ENCODE measurements around the gene PAEP.

Gene PAEP

DNA sequence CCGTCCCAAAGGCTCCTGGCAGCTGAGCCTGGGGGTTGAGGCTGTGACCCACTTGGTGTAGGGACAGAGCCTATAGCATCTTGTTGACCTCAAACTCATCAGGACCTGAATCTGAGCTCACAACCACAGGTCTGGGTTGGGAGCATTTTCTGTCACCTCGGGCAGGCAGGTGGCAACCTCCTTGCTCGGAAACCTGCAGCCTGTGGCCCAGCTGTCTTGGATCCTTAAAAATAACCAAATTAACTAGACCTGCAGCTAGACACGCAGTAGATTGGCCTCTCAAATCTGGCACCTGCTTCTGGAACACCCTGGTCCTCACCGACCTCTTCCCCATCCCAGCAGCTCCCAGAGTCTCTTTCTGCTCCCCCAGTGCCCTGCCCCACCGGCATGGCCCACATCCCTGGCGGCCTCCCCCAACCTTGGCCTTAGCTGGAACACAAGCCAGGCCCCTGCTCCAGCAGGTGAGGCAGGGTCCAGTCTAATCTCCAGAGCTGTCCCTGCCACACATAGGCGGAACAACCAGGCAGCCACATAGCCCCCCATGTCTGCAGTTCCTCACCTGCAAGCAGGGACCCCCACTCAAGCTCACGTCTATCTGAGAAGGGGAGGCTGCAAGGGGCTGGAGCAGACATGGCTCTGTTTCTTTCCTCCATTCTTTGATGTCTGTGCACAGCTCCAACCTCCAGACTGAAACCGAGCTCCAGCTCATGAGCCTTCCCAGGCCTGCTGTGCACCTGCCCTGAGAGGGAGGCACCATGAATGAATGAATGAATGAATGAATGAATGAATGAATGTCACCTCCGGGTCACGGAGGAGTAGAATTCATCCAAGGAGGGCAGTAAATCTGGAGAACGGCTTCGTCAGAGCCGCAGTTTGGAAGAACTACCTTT lies 28.3 kb downstream of the PAEP start:
- no peak for FAIRE-seq
- no peak for DNase-seq (ENCODE audit: extremely low spot score, insufficient read length, low read depth)

DNA sequence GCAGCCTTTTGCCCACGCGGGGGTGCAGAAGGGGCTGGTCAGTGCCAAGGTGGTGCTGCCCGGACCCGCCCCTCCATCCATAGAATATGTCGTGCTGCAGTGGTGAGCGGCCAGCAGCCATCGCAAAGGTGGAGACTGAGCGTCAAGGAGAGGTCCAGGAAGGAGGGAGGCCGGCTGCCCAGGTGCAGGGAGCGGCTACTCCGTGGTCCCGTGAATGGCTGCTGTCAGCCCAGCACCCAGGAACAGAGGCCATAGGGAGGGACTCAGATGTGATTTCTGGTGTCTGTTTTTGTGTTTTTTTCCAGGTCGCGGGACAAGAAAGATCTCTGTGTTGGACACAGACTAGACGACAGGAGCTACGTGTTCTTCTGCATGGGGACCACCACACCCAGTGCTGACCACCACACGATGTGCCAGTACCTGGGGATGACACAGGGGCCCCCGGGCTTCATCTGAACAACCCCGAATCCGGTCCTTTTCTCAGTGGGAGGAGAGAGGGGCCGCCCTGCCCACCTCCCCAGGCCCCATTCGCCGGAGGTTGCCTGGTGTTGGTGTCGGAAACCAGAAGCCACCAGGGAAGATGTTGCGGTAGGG lies 29.0 kb downstream of the PAEP start:
- FAIRE-seq (no peak), DNase-seq (ENCODE audit: extremely low spot score, insufficient read length, low read depth) (no peak)

DNA sequence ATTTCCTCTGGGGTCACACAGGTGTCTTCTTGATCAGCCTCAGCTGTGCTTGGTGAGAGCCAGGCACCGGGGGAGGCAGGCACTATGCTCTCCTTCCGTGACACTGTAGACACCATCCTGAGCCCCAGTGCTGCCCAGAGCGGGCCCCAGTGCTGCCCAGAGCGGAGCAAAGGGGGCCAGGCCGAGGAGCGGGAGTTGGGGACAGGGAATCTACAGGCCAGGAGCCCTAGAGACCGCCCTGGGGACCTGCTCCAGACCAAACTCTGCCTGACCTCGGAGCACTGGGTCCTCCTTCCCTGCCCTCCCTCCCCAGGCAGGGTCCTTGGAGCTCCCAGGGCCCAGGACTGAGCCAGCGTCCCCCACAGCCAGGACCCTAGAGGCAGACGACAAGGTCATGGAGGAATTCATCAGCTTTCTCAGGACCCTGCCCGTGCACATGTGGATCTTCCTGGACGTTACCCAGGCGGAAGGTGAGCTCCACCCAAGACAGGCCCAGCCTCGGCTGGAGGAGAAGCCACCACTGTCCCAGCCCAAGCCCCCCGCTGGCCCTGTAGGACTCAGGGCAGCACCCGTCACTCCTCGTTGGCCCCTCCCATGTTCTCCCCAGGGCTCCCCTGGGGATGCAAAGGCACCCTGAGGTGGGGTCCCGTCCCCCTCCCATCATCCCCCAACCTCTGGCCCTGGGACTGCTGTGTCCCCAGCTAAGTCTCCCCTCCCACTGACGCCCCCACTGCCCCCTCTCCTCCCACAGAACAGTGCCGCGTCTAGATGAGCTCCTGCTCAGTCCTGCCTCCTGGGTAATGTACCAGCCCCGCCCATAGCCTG lies 30.2 kb downstream of the PAEP start:
- FAIRE-seq, result no peak

DNA sequence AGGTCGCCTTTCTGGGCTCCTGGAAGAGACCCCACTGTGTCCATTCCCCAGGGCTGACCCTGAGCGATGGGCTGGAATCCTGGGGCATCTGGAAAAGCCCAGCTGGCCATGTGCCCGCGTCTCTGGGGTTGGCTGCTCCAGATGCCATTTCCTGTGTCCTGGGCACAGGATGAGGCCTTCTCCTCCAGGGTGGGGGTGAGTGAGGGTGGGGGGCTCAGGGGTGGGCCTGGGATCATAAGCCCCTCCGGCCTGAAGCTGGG lies 30.7 kb downstream of the PAEP start:
- FAIRE-seq, result no peak
- no peak for DNase-seq (ENCODE audit: extremely low spot score, insufficient read length, low read depth)

More for the DNA sequence above, 30.2 kb downstream of the PAEP start:
- no peak for DNase-seq (ENCODE audit: extremely low spot score, insufficient read length, low read depth)

DNA sequence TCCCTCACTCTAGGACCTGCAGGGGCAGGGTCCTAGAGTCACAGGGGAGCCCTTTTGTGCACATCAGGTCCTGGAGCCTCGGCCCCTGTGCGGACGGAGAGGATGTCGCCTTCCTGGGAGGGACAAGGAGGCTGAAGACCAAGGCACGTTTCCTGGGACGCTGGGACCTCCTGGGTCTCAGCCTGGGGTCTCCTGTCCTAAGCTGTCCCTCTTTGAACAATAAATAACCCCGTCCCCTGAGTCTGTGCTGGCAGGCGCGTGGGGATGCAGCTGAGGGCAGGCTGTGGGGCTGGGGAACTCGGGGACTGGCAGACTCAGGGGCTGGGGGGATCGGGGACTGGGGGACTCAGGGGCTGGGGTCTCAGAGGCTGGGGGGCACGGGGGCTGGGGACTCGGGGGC lies 31.1 kb downstream of the PAEP start:
- FAIRE-seq (no peak), DNase-seq (ENCODE audit: extremely low spot score, insufficient read length, low read depth) (no peak)

DNA sequence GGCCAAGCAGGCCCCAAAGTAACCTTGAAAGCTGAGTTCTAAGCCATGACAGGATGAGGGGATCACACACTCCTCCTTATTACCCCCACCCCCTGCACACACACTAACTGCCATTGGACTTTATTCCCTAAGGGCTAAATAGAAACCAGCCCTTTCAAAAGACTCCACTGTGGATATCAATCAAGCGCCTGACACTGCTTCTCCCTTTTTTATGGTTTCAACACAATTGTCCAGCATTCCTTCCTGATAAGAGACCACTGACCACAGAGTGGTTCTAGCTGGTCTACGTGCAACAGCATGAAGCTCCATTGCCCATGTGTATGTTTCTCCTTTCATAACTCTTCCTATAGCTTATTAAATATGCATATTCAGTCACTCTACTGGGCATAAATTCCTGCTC lies 34.7 kb downstream of the PAEP start:
- DNase-seq (ENCODE audit: extremely low spot score, insufficient read length, low read depth) (no peak), FAIRE-seq (no peak)

DNA sequence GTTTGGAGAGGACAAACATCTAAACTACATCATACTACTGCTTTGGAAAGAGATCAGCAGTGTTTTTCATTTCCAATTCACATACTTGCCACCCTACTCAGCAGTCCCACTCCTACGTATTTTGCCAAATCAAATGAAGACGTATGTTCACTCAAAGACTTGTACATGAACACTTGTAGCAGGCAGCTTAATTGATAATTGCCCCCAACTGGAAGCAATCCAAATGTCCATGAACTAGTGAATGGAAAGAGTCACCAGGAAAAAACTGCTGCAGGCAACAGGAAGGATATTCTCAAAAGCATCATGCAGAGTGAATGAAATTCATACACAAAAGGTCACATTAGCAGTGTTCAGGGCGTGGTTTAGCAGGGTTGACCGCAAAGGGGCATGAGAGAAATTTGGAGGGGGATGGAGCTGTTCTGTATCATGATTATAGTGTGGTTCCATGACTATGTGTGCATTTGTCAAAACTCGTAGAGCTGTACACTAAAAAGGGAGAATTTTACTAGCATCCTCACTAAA lies 38.8 kb downstream of the PAEP start:
- DNase-seq (ENCODE audit: extremely low spot score, insufficient read length, low read depth) (no peak), FAIRE-seq (no peak)

DNA sequence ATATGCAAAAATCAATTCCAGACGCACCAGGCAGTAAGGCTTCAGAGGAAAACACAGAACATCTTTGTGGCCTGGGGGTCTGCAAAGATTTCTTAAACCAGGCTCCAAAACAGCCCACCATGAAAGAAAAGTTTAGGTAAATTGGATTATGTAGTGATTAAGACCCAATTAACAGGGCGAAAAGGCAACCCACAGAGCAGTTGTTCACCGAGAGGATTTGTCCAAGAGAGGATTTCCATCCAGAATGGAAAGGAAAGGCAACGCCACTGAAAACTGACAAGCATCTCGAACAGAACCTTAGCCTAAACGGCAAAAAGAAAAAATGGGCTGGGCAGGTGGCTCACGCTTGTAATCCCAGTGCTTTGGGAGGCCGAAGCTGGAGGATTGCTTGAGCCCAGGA lies 40.4 kb downstream of the PAEP start:
- FAIRE-seq (no peak), DNase-seq (ENCODE audit: extremely low spot score, insufficient read length, low read depth) (no peak)

DNA sequence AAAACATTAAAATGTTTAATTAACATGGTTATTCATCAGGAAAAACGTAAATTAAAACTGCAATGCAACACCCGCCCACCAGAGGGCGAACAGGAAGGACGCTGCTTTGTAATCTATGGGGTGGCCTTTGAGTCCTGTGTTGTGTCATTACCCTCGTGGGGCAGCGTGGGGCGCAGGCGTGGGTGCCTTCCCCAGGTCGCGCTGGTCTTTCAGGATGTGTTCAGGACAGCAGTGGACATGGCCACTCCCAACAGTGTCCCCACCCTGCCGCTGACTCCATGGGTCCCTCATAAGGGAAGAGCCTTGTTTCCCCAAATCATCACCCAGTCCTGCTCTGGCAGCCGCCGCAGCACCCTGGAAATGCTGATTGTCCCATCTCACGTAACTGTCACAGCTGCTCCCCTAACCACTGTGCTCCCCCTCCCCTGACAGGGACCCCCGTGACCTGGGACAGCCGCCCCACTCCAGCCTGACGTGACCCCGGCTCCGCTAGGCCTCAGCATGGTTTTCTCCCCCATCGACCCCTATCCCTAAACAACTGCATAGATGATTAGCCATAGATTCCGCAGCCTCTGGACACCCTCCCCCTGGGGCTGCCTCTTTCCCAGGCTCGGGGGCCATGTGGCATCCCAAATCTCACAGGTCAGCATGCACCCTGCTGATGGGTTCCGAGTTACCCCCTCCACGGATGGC lies 41.4 kb downstream of the PAEP start:
- FAIRE-seq (peak; percentile 87), DNase-seq (ENCODE audit: extremely low spot score, insufficient read length, low read depth) (peak; percentile 42)

DNA sequence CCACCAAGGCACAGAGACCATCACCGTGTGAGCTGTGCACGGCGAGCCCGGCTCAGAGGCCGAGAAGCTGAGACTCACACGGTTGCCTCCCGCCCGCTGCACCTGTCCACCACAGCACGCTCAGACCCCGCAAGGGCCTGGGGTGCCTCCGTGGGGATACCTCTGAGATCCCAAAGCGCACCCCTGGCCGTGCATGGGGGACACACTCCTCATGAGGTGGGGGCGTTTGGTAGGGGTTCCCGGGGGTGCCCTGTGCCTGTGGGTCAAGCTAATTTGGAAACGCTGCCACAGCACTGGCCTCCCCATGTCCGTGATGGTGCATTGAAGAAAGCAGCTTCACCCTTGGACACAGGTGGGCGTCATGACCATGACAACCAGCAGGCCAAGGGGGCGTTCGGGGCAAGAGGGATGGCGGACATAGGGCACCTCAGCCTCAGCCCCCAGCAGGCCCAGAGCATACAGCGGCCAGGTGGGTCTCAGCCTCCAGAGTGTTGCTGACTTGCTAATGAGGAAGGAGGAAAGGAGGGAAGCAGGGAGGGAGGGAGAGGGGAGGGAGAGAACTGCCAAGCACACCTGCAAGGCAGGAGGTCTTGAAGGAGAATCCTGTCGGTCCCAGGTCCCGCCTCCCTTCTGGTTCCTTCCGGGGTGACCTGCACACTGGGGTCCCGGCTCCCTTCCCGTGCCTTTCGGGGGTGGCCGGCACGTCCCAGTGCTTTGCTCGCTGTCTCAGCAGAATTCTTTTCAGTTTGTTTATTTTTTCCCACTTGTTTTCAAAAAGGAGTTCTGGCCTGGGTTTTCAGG lies 43.1 kb downstream of the PAEP start:
- FAIRE-seq (no peak), DNase-seq (ENCODE audit: extremely low spot score, insufficient read length, low read depth) (no peak)

DNA sequence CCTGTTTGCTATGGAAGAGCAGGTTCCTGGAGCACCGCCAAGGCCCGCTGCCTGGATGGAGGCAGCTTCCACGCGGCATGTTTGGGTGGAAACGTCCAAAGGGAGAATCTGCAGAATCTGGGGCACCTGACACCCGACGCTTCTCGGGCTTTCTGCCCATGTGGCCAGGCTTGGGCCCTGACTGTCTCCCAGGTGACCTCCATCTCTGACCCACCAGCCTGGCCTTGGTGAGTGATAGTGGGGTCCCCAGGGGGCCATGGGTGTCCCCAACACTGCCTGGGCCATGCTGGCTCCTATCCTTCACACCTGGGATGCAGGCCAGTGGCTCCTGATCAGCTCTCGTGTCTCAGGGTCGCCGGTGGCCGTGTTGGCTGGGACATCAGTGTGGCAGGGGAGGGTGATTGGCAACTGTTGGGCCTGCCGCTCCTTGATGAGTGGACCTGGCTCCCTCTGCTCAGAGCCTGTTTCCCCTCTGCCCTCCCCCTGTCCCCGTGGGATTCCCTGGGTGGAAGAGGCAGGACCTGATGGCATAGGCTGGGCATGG lies 43.8 kb downstream of the PAEP start:
- no peak for FAIRE-seq
- no peak for DNase-seq (ENCODE audit: extremely low spot score, insufficient read length, low read depth)

DNA sequence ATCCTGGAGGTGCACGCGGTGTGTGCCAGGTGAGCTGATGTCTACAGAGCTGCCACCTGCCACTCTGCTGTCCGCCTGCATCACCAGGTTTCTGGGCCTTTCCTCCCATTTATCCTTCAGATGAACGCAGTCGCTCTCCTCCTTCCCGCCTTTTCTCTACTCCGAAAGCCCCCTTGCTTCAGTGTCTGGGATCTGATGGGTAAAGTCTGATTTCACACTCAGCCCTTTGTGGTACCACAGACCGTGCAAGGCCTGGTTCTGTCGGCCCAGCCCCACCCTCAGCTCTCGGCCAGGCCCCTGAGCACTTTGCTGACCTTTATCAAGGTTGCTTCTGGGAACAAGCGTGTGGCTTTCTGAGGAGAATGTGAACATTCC lies 45.3 kb downstream of the PAEP start:
- DNase-seq (ENCODE audit: extremely low spot score, insufficient read length, low read depth) (no peak), FAIRE-seq (no peak)

DNA sequence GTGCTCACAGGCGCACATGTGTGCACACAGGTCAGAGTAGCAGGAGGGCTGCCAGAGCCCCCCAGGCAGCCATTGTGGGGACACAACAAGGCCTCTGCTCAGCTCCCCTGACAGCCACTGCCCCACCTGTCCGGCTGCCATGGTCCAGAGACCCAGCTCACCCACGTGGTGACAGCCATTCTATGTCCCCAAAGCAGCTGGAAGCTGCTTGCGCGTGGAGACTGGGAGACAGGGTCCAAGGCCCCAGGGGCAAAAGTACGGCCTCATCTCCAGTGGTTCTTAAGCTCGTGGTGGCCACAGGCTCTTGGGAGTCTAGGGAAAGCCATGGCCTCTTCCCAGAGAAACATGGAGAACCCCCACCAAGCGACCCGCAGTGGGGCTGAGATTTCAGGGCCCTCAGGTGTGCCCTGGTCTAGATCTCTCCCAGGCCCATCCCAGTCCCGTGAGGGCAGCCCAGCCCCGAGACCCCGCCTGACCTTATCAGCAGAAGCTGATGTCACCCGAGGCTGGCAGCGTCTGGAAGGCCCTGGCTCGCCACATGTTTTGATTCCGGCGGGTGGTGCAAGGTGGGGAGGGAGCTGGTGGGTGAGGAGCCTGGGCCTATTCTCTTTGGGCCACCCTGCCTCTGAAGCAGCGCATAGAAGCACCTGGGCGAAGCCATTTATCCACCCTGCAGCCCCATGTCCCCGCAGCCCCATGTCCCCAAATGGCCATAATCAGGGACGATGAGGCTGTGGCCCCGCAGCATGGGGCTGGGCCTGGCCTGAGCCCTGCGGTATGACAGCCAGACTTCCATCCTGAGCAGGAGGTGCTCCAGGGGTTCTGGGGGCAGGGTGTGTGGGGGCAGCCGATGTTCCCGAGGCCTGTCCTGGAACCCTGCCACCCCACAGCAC lies 46.1 kb downstream of the PAEP start:
- no peak for FAIRE-seq
- no peak for DNase-seq (ENCODE audit: extremely low spot score, insufficient read length, low read depth)

DNA sequence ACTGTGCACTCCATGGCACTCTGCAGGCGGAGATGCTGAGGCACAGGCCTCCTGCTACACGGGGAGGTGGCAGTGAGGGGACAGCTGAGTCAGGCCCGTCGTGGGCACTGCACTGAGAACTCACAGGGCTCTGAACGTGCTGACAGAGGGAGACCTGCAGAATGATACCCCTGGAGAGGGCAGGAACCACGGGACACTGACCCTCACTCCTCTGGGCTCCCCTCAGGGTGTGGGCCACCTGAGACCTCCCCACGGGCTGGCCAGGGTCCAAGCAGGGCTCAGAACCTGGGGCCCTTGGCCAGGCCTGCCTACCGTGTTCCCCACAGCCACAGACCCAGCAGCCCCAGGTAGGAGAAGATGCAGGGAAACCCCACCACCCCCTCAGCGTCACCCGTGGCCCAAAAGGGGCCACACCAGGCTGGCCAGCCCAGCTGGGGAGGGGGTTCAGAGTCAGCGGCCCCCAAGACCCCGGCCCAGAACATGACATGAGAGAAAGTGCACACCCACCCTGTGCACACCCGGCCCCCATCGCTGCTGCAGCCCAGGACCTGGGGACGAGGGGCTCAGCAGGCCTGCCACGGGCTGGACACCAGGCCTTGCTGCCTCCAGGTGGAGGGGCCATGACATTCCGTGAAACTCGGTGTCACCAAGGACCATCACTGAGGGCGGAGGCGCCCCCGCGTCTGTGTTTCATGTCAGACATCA lies 46.9 kb downstream of the PAEP start:
- FAIRE-seq (no peak), DNase-seq (ENCODE audit: extremely low spot score, insufficient read length, low read depth) (no peak)

DNA sequence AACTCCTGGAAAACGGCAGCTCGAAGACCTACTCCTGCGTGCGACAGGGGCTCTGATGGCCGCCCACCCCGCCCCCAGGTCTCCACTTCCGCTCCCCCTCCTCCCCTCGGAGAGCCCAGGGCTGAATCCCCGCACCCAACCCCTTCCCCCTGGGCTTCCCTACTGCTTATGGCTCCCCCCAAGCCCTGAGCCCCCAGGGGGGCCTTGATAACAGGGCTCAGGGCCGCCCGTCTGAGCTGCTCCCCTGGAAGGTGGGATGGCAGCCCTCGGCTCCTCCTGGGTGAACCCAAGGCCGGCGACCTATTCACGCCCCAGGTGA lies 47.4 kb downstream of the PAEP start:
- FAIRE-seq (no peak), DNase-seq (ENCODE audit: extremely low spot score, insufficient read length, low read depth) (no peak)

DNA sequence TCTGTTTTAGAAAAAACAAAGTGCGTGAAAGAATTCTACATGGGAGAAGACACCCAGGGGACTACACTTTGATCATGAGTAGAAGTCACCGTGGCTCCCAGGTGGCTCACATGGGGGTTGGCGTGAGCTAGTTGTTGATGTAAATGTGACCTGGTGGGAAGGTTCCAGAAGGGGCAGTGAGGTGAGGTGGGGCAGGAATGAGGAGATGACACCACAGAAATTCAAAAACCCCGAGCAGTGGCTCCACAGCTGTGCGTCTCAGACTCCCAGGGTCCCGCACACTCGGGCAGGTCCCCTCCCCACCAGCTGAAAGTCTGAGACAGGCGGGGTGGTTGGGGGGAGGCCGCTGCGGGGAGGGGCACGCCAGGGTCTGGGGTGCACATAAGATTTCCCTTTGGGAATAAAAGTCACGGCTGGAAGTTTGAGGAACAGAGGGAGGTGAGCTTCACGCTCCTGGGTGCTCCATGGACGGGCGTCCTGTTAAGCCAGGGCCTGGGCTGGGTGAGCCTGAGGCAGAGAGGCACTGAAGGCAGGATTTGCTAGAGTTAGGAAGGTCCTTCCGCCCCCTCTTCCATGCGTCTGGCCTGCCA lies 47.9 kb downstream of the PAEP start:
- no peak for FAIRE-seq

DNA sequence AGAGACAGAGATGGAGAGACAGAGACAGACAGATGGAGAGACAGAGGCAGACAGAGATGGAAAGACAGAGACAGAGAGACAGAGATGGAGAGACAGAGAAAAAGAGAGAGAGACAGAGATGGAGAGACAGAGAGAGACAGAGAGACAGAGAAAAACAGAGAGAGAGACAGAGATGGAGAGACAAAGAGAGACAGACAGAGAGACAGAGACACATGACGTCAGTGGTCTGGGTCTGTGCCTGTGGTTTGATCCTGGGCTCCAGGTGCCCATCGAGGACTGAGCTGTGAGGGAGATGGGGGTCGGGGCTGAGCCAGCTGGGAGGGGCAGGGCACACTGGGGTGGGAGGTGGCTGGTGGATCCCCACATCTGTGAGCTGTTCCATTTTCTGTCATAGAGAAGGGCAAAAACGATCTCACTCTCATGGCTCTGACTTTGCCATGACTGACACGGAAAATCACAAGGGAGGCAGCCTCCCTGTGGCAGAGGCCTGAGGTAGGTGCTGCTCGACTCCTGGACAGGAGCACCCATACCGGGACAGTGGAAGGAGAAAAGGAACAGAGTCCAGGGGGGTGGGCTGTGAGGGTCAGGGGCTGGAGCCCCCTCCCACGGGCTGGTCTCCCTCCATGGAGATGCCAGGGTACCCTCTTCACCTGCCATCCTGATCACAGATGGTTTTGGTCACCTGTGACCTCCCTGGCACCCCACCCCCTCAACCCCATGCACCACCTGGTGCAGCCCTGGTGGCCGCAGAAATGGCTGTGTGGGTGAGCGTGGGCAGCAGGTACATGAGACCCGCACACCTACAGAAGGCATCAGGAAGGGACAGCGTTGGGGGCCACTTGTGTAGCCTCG lies 49.0 kb downstream of the PAEP start:
- DNase-seq (ENCODE audit: extremely low spot score, insufficient read length, low read depth), result no peak
- no peak for FAIRE-seq

More for the DNA sequence above, 47.9 kb downstream of the PAEP start:
- DNase-seq (ENCODE audit: extremely low spot score, insufficient read length, low read depth), result no peak
